Measurements from ENCODE around the gene RTN4.

DNA sequence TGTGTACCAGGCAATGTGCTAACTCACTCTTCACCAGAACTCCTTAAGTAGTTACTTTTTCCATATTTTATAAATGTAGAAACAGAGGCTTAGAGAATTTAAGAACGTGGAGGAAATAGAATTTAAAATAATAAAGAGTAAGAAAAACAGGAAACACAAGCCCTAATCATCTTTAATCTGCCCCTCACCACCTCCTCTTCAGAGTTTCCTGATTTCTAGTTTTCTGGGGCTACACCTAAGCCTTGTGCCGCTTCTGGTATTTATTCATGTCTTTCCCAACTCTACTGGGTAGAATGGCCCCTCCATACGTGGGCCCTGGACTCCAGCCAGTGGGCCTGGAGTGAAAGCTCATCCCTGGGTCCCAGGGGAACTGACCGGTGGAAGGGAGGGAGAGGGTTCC, 85.4 kb downstream of the RTN4 start:
- TF ChIP-seq, protein P1, sequence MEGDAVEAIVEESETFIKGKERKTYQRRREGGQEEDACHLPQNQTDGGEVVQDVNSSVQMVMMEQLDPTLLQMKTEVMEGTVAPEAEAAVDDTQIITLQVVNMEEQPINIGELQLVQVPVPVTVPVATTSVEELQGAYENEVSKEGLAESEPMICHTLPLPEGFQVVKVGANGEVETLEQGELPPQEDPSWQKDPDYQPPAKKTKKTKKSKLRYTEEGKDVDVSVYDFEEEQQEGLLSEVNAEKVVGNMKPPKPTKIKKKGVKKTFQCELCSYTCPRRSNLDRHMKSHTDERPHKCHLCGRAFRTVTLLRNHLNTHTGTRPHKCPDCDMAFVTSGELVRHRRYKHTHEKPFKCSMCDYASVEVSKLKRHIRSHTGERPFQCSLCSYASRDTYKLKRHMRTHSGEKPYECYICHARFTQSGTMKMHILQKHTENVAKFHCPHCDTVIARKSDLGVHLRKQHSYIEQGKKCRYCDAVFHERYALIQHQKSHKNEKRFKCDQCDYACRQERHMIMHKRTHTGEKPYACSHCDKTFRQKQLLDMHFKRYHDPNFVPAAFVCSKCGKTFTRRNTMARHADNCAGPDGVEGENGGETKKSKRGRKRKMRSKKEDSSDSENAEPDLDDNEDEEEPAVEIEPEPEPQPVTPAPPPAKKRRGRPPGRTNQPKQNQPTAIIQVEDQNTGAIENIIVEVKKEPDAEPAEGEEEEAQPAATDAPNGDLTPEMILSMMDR (IDR thresholded peaks at IDR 0.05; ENCODE audit: low read length), result no peak
- TF ChIP-seq EZH2 (IDR thresholded peaks at IDR 0.05; ENCODE audit: borderline replicate concordance, low read length), result no peak
